ENCODE data around the gene NENF.
A peak's percentile ranks its signal among the peaks of the same experiment; 100 is the strongest.

Gene NENF

GRCh38 chr1:212401838-212402582, 30.7 kb upstream of the NENF start:
- Histone ChIP-seq H3K36me3 (ENCODE audit: control insufficient read depth in 1 of 2, insufficient read depth in 2 of 2, low read depth in 1 of 2, low read length in 2 of 2) (peaks cover 12 to 14% of the 10 kb centered on the region in 2 experiments), H3K9ac (ENCODE audit: low read length) (peak overlapping the region; percentile 46), H4K8ac (ENCODE audit: low read length) (no peak overlapping the region), H3K18ac (ENCODE audit: low read depth in 1 of 2, low read length in 2 of 2) (no peak overlapping the region), H3K9me3 (ENCODE audit: control insufficient read depth, low read length) (peaks cover 23% of the 10 kb centered on the region), H4K91ac (ENCODE audit: low read length) (no peak overlapping the region), H3K23ac (ENCODE audit: low read length in 2 of 2) (no peak overlapping the region), H2BK12ac (ENCODE audit: low read length in 2 of 2) (no peak overlapping the region), H3K27me3 (ENCODE audit: control insufficient read depth in 1 of 2, insufficient read depth in 1 of 2, low read length in 2 of 2) (no peaks in the 10 kb centered on the region), H2BK15ac (ENCODE audit: low read depth, poor library complexity, severe bottlenecking) (no peak overlapping the region), H3K4me1 (ENCODE audit: control insufficient read depth, insufficient read depth, low read depth, low read length) (no peaks in the 10 kb centered on the region), H3K4ac (ENCODE audit: low read depth in 1 of 2, low read length in 2 of 2) (no peak overlapping the region), H3K14ac (ENCODE audit: low read length in 2 of 2) (no peak overlapping the region), H2AK5ac (ENCODE audit: low read length, severe bottlenecking) (no peak overlapping the region), H3K79me1 (replicated peaks; ENCODE audit: low read length, poor library complexity, severe bottlenecking) (peaks cover 5% of the 10 kb centered on the region), H3K4me3 (ENCODE audit: insufficient read depth in 1 of 2, low read depth in 1 of 2, low read length in 2 of 2) (no peak overlapping the region), H2BK120ac (ENCODE audit: low read depth, low read length) (no peak overlapping the region), H2BK5ac (ENCODE audit: low read depth, low read length, poor library complexity, severe bottlenecking) (no peak overlapping the region), H2AFZ (ENCODE audit: low read depth, low read length) (no peak overlapping the region), H3K4me2 (ENCODE audit: low read length, poor library complexity, severe bottlenecking) (no peak overlapping the region), H3K27ac (ENCODE audit: low read length, poor library complexity, severe bottlenecking) (no peak overlapping the region)
- WGBS = 98% methylated on average over 3 of the region's 7 CpGs
- peak; percentile 37 for DNase-seq

GRCh38 chr1:212402666-212403321, 29.9 kb upstream of the NENF start:
- Histone ChIP-seq H3K4me3 (ENCODE audit: insufficient read depth in 1 of 2, low read depth in 1 of 2, low read length in 2 of 2) (no peak overlapping the region), H2BK15ac (ENCODE audit: low read depth, poor library complexity, severe bottlenecking) (no peak overlapping the region), H3K79me1 (replicated peaks; ENCODE audit: low read length, poor library complexity, severe bottlenecking) (peaks cover 3% of the 10 kb centered on the region), H2BK5ac (ENCODE audit: low read depth, low read length, poor library complexity, severe bottlenecking) (no peak overlapping the region), H3K27me3 (ENCODE audit: control insufficient read depth in 1 of 2, insufficient read depth in 1 of 2, low read length in 2 of 2) (no peaks in the 10 kb centered on the region), H3K14ac (ENCODE audit: low read length in 2 of 2) (no peak overlapping the region), H2AFZ (ENCODE audit: low read depth, low read length) (no peak overlapping the region), H4K91ac (ENCODE audit: low read length) (no peak overlapping the region), H3K4me1 (ENCODE audit: control insufficient read depth, insufficient read depth, low read depth, low read length) (no peaks in the 10 kb centered on the region), H3K36me3 (ENCODE audit: control insufficient read depth in 1 of 2, insufficient read depth in 2 of 2, low read depth in 1 of 2, low read length in 2 of 2) (peaks cover 17 to 20% of the 10 kb centered on the region in 2 experiments), H2BK12ac (ENCODE audit: low read length in 2 of 2) (no peak overlapping the region), H2BK120ac (ENCODE audit: low read depth, low read length) (no peak overlapping the region), H3K4ac (ENCODE audit: low read depth in 1 of 2, low read length in 2 of 2) (no peak overlapping the region), H2AK5ac (ENCODE audit: low read length, severe bottlenecking) (no peak overlapping the region), H3K9me3 (ENCODE audit: control insufficient read depth, low read length) (peaks cover 19% of the 10 kb centered on the region), H3K4me2 (ENCODE audit: low read length, poor library complexity, severe bottlenecking) (no peak overlapping the region), H3K18ac (ENCODE audit: low read depth in 1 of 2, low read length in 2 of 2) (no peak overlapping the region), H3K27ac (ENCODE audit: low read length, poor library complexity, severe bottlenecking) (no peak overlapping the region), H3K23ac (ENCODE audit: low read length in 2 of 2) (no peak overlapping the region), H3K9ac (ENCODE audit: low read length) (no peak overlapping the region), H4K8ac (ENCODE audit: low read length) (no peak overlapping the region)
- no peak for DNase-seq
- WGBS = 78% methylated on average over 3 of the region's 7 CpGs

GRCh38 chr1:212410231-212410820, 22.4 kb upstream of the NENF start:
- H3K27me3 ChIP-seq (ENCODE audit: control insufficient read depth in 1 of 2, insufficient read depth in 1 of 2, low read length in 2 of 2) = no peaks in the 10 kb centered on the region
- H3K18ac ChIP-seq (ENCODE audit: low read depth in 1 of 2, low read length in 2 of 2) = no peak overlapping the region
- 97% methylated on average over 8 of the region's 8 CpGs for WGBS
- no peak overlapping the region for H4K91ac ChIP-seq (ENCODE audit: low read length)
- H2AK5ac ChIP-seq (ENCODE audit: low read length, severe bottlenecking) = no peak overlapping the region
- no peak overlapping the region for H2BK15ac ChIP-seq (ENCODE audit: low read depth, poor library complexity, severe bottlenecking)
- H3K27ac ChIP-seq (ENCODE audit: low read length, poor library complexity, severe bottlenecking) = no peak overlapping the region
- no peak overlapping the region for H3K23ac ChIP-seq (ENCODE audit: low read length in 2 of 2)
- H3K9me3 ChIP-seq (ENCODE audit: control insufficient read depth, low read length) = peaks cover 6% of the 10 kb centered on the region
- no peak overlapping the region for H3K4me3 ChIP-seq (ENCODE audit: insufficient read depth in 1 of 2, low read depth in 1 of 2, low read length in 2 of 2)
- no peak overlapping the region for H3K14ac ChIP-seq (ENCODE audit: low read length in 2 of 2)
- H2AFZ ChIP-seq (ENCODE audit: low read depth, low read length) = no peak overlapping the region
- H2BK12ac ChIP-seq (ENCODE audit: low read length in 2 of 2) = no peak overlapping the region
- no peak overlapping the region for H4K8ac ChIP-seq (ENCODE audit: low read length)
- H3K4me1 ChIP-seq (ENCODE audit: control insufficient read depth, insufficient read depth, low read depth, low read length) = peaks cover 7% of the 10 kb centered on the region
- H2BK5ac ChIP-seq (ENCODE audit: low read depth, low read length, poor library complexity, severe bottlenecking) = no peak overlapping the region
- no peak overlapping the region for H2BK120ac ChIP-seq (ENCODE audit: low read depth, low read length)
- no peak overlapping the region for H3K4ac ChIP-seq (ENCODE audit: low read depth in 1 of 2, low read length in 2 of 2)
- no peak for DNase-seq
- H3K79me1 ChIP-seq (replicated peaks; ENCODE audit: low read length, poor library complexity, severe bottlenecking) = peaks cover 25% of the 10 kb centered on the region
- H3K9ac ChIP-seq (ENCODE audit: low read length) = no peak overlapping the region
- peaks cover 36 to 47% of the 10 kb centered on the region in 2 experiments for H3K36me3 ChIP-seq (ENCODE audit: control insufficient read depth in 1 of 2, insufficient read depth in 2 of 2, low read depth in 1 of 2, low read length in 2 of 2)
- no peak overlapping the region for H3K4me2 ChIP-seq (ENCODE audit: low read length, poor library complexity, severe bottlenecking)

- WGBS = 95% methylated on average over 2 of the region's 3 CpGs
- no peak overlapping the region for H2BK5ac ChIP-seq (ENCODE audit: low read depth, low read length, poor library complexity, severe bottlenecking)
- no peak overlapping the region for H3K23ac ChIP-seq (ENCODE audit: low read length in 2 of 2)
Observed at GRCh38 chr1:212412374-212412773, 20.3 kb upstream of the NENF start.

More at GRCh38 chr1:212412374-212412773, 20.3 kb upstream of the NENF start:
- no peak overlapping the region for H4K8ac ChIP-seq (ENCODE audit: low read length)
- no peak overlapping the region for H2BK15ac ChIP-seq (ENCODE audit: low read depth, poor library complexity, severe bottlenecking)
- H3K4me2 ChIP-seq (ENCODE audit: low read length, poor library complexity, severe bottlenecking) = no peak overlapping the region
- no peak overlapping the region for H2AFZ ChIP-seq (ENCODE audit: low read depth, low read length)
- no peak overlapping the region for H3K14ac ChIP-seq (ENCODE audit: low read length in 2 of 2)
- H3K27me3 ChIP-seq (ENCODE audit: control insufficient read depth in 1 of 2, insufficient read depth in 1 of 2, low read length in 2 of 2) = no peaks in the 10 kb centered on the region
- no peak overlapping the region for H2BK12ac ChIP-seq (ENCODE audit: low read length in 2 of 2)
- no peak for DNase-seq
- H4K91ac ChIP-seq (ENCODE audit: low read length) = no peak overlapping the region
- peaks cover 7% of the 10 kb centered on the region for H3K4me1 ChIP-seq (ENCODE audit: control insufficient read depth, insufficient read depth, low read depth, low read length)
- H3K9me3 ChIP-seq (ENCODE audit: control insufficient read depth, low read length) = peaks cover under 1% of the 10 kb centered on the region
- no peak overlapping the region for H3K4me3 ChIP-seq (ENCODE audit: insufficient read depth in 1 of 2, low read depth in 1 of 2, low read length in 2 of 2)
- H3K79me1 ChIP-seq (replicated peaks; ENCODE audit: low read length, poor library complexity, severe bottlenecking) = peaks cover 25% of the 10 kb centered on the region
- H3K4ac ChIP-seq (ENCODE audit: low read depth in 1 of 2, low read length in 2 of 2) = no peak overlapping the region
- no peak overlapping the region for H2BK120ac ChIP-seq (ENCODE audit: low read depth, low read length)
- H2AK5ac ChIP-seq (ENCODE audit: low read length, severe bottlenecking) = no peak overlapping the region
- H3K18ac ChIP-seq (ENCODE audit: low read depth in 1 of 2, low read length in 2 of 2) = no peak overlapping the region
- H3K36me3 ChIP-seq (ENCODE audit: control insufficient read depth in 1 of 2, insufficient read depth in 2 of 2, low read depth in 1 of 2, low read length in 2 of 2) = peaks cover 22 to 32% of the 10 kb centered on the region in 2 experiments
- no peak overlapping the region for H3K9ac ChIP-seq (ENCODE audit: low read length)
- no peak overlapping the region for H3K27ac ChIP-seq (ENCODE audit: low read length, poor library complexity, severe bottlenecking)

Data from mesenchymal stem cell (in vitro differentiated cells and primary cell).